HUES6 (cell line): Measurements from ENCODE around the gene PTPRD.

Experiments
- H3K27ac ChIP-seq: 2 replicates; pipeline ENCODE4 v1.7.0; 2013; ENCODE audit warnings: low read depth, mild to moderate bottlenecking, low read length, inconsistent platforms
- H3K27me3 ChIP-seq: 2 replicates; pipeline ENCODE4 v1.6.1; 2013; ENCODE audit warnings: low read length; ENCODE audit not compliant: control insufficient read depth, insufficient read depth
- H3K36me3 ChIP-seq: 2 replicates; pipeline ENCODE4 v1.6.1; 2013; ENCODE audit warnings: low read length; ENCODE audit not compliant: control insufficient read depth, insufficient read depth
- H3K4me1 ChIP-seq: 2 replicates; pipeline ENCODE4 v1.6.1; 2013; ENCODE audit warnings: low read length; ENCODE audit not compliant: control insufficient read depth, insufficient read depth
- H3K4me3 ChIP-seq: 2 replicates; pipeline ENCODE4 v1.5.1; 2013; ENCODE audit warnings: low read depth, low read length
- H3K9ac ChIP-seq: one replicate; pipeline ENCODE4 v1.6.1; 2013; ENCODE audit warnings: mild to moderate bottlenecking, low read length
- H3K9me3 ChIP-seq: 2 replicates; pipeline ENCODE4 v1.6.1; 2013; ENCODE audit warnings: low read depth, low read length; ENCODE audit not compliant: control insufficient read depth, insufficient read depth

The PTPRD gene

DNA sequence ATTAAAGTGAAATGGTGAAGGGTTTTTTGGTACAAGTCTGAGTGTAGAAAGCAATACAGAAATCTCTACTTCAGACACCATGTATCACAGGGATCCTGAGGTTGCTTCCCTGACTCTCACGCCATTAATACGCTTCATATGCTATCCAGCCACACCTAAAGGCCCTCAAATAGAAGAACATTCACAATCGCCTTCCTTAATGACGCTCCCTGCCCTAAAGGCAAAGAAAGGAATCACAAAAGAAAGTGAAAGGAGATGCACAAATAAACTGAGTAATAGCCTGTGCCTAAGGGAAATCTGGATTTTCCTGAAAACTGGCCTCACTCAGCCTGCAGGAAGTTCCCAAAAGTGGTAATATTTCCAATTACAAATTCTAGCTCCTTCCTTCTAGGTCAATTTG lies 1810.6 kb downstream of the PTPRD start:
- H3K27me3 ChIP-seq = no peaks in the 10 kb centered on the region
- H3K4me1 ChIP-seq = peaks cover 28% of the 10 kb centered on the region
- H3K9ac ChIP-seq = no peak overlapping the region
- H3K36me3 ChIP-seq = no peaks in the 10 kb centered on the region
- no peaks in the 10 kb centered on the region for H3K9me3 ChIP-seq
- no peak overlapping the region for H3K4me3 ChIP-seq
- no peak overlapping the region for H3K27ac ChIP-seq

DNA sequence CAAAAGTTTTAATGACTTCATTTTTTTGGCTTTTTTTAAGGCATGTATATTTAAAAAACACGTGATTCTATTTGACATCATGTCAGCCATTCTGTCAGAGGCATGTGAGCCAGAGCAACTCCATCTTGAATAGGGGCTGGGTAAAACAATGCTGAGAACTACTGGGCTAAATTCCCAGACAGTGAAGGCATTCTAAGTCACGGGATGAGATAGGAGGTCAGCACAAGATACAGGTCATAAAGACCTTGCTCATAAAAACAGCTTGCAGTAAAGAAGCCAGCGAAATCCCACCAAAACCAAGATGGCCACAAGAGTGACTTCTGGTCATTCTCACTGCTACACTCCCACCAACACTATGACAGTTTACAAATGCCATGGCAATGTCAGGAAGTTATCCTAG lies 1812.6 kb downstream of the PTPRD start:
- no peaks in the 10 kb centered on the region for H3K36me3 ChIP-seq
- H3K4me1 ChIP-seq = peaks cover 28% of the 10 kb centered on the region
- H3K9me3 ChIP-seq = no peaks in the 10 kb centered on the region
- no peak overlapping the region for H3K4me3 ChIP-seq
- no peak overlapping the region for H3K9ac ChIP-seq
- no peaks in the 10 kb centered on the region for H3K27me3 ChIP-seq
- no peak overlapping the region for H3K27ac ChIP-seq

- no peak overlapping the region for H3K4me3 ChIP-seq
- no peak overlapping the region for H3K27ac ChIP-seq
- no peaks in the 10 kb centered on the region for H3K27me3 ChIP-seq
- H3K9me3 ChIP-seq = no peaks in the 10 kb centered on the region
- H3K9ac ChIP-seq = no peak overlapping the region
- no peaks in the 10 kb centered on the region for H3K36me3 ChIP-seq
- H3K4me1 ChIP-seq = peaks cover 28% of the 10 kb centered on the region
Observed at GRCh38 chr9:8799615-8800014, 1813.2 kb downstream of the PTPRD start.

- Histone ChIP-seq H3K27ac (no peak overlapping the region), H3K27me3 (no peaks in the 10 kb centered on the region), H3K36me3 (no peaks in the 10 kb centered on the region), H3K9ac (no peak overlapping the region), H3K4me1 (peaks cover 28% of the 10 kb centered on the region), H3K4me3 (no peak overlapping the region), H3K9me3 (no peaks in the 10 kb centered on the region)
Observed at GRCh38 chr9:8799206-8799605, 1813.6 kb downstream of the PTPRD start.

- H3K9me3 ChIP-seq = no peaks in the 10 kb centered on the region
- H3K36me3 ChIP-seq = no peaks in the 10 kb centered on the region
- peaks cover 8% of the 10 kb centered on the region for H3K4me1 ChIP-seq
- H3K27ac ChIP-seq = no peak overlapping the region
- H3K27me3 ChIP-seq = no peaks in the 10 kb centered on the region
- no peak overlapping the region for H3K9ac ChIP-seq
- H3K4me3 ChIP-seq = no peak overlapping the region
Observed at GRCh38 chr9:8784838-8785237, 1828.0 kb downstream of the PTPRD start.

- Histone ChIP-seq H3K4me3 (no peak overlapping the region), H3K9ac (no peak overlapping the region), H3K27ac (no peak overlapping the region; the same call in 1 of the 2 replicates), H3K4me1 (peaks cover 15% of the 10 kb centered on the region), H3K27me3 (no peaks in the 10 kb centered on the region), H3K9me3 (no peaks in the 10 kb centered on the region), H3K36me3 (no peaks in the 10 kb centered on the region)
Observed at GRCh38 chr9:8783941-8784340, 1828.9 kb downstream of the PTPRD start.

GRCh38 chr9:8782237-8782636 lies 1830.6 kb downstream of the PTPRD start:
- H3K9ac ChIP-seq = no peak overlapping the region
- H3K36me3 ChIP-seq = no peaks in the 10 kb centered on the region
- no peak overlapping the region for H3K4me3 ChIP-seq
- H3K9me3 ChIP-seq = no peaks in the 10 kb centered on the region
- no peaks in the 10 kb centered on the region for H3K27me3 ChIP-seq
- peaks cover 24% of the 10 kb centered on the region for H3K4me1 ChIP-seq
- no peak overlapping the region for H3K27ac ChIP-seq

DNA sequence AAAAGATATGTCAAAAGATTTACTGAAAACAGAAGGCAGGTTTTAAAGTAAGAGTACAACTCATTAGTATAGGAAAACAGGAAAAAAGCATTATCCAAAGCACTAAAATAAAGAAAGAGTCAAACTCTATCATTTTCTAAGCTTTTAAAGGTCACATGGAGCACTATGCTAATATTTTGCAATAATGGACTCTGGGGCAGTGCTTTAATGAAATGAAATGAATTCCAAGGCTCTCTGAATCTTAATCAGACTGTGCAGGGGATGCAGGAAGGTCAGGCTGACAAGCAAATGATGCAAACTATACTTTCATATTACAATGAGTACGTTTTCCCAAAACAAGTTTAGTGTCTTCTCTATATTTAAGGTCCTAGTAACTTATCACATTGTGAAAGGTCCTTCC lies 1831.3 kb downstream of the PTPRD start:
- Histone ChIP-seq H3K36me3 (no peaks in the 10 kb centered on the region), H3K9ac (no peak overlapping the region), H3K27ac (no peak overlapping the region), H3K4me1 (peaks cover 24% of the 10 kb centered on the region), H3K27me3 (no peaks in the 10 kb centered on the region), H3K9me3 (no peaks in the 10 kb centered on the region), H3K4me3 (no peak overlapping the region)

DNA sequence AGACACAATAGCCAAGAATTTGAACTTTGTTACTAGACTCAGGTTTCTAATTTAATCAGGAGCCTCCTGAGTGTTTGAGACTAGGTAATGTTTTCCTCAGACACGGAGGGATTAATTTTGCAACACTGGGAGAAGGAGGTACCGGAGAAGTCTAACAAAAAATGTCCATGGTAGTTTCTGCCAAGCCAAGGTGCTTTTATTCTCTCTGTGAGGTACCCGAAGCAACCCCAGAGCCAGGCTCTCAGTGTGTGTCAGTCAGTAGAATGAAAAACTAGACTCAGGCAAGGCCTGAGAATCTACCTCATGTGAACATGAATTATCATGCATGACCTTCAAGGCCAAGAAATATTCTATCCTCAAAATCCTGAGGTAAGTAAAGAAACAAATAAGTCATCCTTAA lies 1832.4 kb downstream of the PTPRD start:
- H3K4me3 ChIP-seq = no peak overlapping the region
- H3K4me1 ChIP-seq = peaks cover 21% of the 10 kb centered on the region
- no peaks in the 10 kb centered on the region for H3K9me3 ChIP-seq
- no peak overlapping the region for H3K27ac ChIP-seq
- no peaks in the 10 kb centered on the region for H3K36me3 ChIP-seq
- H3K9ac ChIP-seq = no peak overlapping the region
- H3K27me3 ChIP-seq = no peaks in the 10 kb centered on the region

- Histone ChIP-seq H3K36me3 (no peaks in the 10 kb centered on the region), H3K4me3 (no peak overlapping the region), H3K9ac (no peak overlapping the region), H3K27ac (no peak overlapping the region), H3K4me1 (peaks cover 18% of the 10 kb centered on the region), H3K9me3 (no peaks in the 10 kb centered on the region), H3K27me3 (no peaks in the 10 kb centered on the region)
Observed at GRCh38 chr9:8779478-8779877, 1833.3 kb downstream of the PTPRD start.

DNA sequence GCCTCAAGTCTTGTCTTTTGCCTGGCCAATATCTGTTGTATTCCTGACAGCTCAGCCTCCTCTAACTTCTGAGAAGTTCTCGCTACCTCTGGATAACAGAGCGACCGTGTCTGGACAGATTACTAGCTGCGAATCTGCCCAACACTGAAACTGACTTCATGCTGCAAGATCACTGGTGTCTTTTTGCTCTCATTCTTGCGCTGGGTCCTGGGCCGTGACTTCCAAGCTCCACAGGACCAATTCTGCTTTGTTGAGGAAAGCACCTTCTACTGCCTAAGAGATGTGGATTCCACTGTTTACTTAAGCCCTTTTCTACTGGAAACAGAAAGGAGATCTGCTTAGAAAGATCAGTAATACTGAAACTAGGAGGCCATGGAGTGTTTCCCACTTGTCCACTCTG lies 1834.4 kb downstream of the PTPRD start:
- H3K4me3 ChIP-seq = no peak overlapping the region
- no peaks in the 10 kb centered on the region for H3K36me3 ChIP-seq
- no peak overlapping the region for H3K27ac ChIP-seq
- no peaks in the 10 kb centered on the region for H3K27me3 ChIP-seq
- peaks cover 18% of the 10 kb centered on the region for H3K4me1 ChIP-seq
- H3K9ac ChIP-seq = no peak overlapping the region
- no peaks in the 10 kb centered on the region for H3K9me3 ChIP-seq

- H3K9ac ChIP-seq = no peak overlapping the region
- no peak overlapping the region for H3K4me3 ChIP-seq
- H3K9me3 ChIP-seq = no peaks in the 10 kb centered on the region
- H3K4me1 ChIP-seq = no peaks in the 10 kb centered on the region
- no peaks in the 10 kb centered on the region for H3K36me3 ChIP-seq
- H3K27me3 ChIP-seq = no peaks in the 10 kb centered on the region
- H3K27ac ChIP-seq = no peak overlapping the region
Observed at GRCh38 chr9:8772302-8772701, 1840.5 kb downstream of the PTPRD start.
